NCI-H1092 (cell line): ENCODE measurements around the gene HSD17B8.

Source experiments
- DNase-seq: peaks from one replicate; lab custom pipeline; 2025; lab: John Stamatoyannopoulos, UW

Gene HSD17B8

DNA sequence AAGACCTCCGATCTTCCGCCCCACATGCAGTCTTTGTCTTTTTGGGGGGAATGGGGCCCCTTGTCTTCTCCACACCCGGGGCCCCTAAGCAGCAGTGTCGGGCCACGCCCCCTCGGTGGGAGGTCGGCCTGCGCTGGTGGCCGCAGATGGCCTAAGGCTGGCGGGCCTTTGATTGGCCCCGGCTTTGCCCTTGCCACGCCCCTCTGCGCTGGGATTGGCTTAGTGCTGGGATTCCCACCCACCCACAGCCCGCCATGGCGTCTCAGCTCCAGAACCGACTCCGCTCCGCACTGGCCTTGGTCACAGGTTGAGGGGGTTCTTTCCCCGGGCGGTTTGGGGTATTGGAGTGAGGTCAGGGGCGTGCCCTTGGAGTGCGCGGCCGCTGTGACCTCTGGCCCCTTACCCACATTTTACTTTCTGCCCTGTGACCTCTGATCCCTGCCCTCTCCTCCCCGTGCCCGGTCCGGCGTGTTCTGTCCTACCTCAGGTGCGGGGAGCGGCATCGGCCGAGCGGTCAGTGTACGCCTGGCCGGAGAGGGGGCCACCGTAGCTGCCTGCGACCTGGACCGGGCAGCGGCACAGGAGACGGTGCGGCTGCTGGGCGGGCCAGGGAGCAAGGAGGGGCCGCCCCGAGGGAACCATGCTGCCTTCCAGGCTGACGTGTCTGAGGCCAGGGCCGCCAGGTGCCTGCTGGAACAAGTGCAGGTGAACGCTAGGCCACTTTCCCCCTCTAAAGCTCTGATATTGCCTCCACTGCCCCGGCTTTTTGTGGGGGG, at the start of gene HSD17B8:
TSS of gene HSD17B8 (plus strand) at position 241 of the 776 bp plus-strand sequence. CDS start at position 255, 14 bp downstream.
- DNase-seq = peak; percentile 82

DNA sequence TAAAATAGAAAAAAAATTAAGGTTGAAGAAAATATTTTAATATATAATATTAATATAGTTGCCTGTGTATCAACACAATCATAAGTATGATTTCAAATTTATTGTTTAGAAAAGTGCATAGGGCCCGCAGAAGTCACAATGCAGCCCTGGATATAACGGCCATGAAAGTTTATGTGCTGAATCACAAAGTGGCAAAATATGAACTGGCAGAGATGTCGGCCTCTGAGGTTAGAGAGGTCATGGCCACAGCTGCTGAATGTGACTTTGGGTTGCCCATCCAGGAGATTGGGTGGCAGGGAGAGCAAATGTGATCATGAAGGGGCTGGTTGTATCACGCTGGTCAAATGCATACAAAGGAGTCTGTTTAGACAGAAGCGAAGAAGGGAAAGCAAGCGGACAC, 47.9 kb upstream of the HSD17B8 start:
- no peak for DNase-seq

- DNase-seq = no peak
These were observed 47.5 kb upstream of the HSD17B8 start for GRCh38 chr6:33156964-33157363.

DNA sequence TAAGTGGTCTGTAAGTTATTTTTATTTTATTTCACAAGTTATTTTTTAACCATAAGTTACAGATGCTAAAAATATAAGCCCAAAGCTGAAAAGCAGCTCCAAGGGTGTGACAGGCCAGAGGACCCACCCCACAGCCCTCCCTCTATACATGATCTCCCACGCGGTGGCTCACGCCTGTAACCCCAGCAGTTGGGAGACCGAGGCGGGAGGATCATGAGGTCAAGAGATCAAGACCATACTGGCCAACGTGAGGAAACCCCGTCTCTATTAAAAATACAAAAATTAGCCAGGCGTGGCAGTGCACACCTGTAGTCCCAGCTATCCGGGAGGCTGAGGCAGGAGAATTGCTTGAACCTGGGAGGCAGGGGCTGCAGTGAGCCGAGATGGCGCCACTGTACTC, 44.4 kb upstream of the HSD17B8 start:
- DNase-seq = no peak

DNA sequence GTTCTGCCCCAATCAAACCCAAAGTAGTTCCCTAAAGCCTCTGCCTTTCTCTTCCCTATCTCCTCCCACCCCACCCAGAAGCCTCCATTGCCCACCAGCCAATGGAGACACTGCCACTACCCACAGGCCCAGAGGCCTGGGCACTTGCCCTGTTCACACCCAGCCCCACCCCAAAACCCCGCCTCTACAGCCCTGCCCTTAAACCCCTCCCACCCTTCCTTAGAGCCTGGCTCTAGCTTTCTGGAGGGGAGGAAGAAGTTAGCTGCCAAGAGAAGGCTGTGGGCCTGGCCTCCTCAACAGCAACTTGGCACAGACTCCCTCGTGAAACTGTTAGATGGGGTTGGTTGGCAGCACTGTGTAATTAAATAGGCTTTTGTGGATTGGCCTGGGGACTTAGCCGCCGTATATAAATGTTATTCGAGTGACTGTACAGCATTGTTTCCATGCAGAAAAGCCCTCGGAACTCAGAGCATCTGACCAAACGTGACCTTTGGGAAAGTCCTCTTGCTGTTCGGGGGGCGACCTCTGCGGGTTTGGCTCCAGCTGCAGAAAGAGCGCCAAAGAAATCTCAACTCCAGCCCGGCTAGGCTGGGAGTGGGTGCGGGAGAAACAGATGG, 43.6 kb upstream of the HSD17B8 start:
- DNase-seq = no peak

DNA sequence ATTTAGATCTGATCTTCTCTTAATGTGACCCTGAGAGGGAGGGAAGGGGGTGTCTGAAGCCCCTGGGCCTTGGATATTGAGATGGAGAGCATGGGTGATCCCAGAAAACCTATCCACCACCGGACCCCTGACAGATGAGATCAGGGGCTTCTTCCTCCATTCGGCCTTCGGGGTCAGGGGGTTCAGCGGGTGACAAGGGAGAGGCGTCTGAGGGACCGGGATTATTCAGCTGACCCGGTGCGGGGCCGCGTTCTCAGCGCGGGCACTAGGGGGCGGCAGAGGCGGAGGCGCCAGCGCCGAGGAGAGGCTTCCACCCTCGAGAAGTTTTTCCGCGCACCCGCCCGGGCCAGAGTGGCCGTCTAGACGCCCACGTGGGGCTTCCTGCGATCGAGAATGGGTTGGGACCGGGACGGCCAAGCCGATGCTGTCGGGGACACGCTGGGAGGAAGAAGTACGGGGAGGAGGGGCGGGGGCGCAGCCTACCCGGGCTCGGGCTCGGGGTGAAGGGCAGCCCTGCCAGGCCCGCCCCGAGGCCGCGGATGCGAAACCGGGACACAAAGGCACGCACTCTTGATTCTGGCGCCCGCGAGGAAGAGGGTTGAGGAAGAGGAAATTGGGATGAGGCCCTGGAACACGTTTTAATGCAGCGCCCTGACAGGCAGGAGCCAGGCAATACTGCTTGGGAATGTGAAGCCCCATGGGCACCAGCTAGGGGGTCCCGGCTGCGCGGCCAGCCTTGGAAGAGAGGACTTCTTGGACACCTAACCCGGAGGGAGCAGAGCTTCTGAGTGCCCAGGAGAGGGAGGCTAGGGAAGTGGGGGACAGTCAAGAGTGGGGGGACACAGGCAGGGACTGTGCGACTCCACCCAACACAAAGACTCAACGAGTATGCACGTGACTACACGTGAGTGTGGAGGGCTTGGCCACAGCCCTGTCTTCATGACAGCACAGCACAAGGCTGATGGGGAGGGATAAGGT, 42.8 kb upstream of the HSD17B8 start:
- no peak for DNase-seq

DNA sequence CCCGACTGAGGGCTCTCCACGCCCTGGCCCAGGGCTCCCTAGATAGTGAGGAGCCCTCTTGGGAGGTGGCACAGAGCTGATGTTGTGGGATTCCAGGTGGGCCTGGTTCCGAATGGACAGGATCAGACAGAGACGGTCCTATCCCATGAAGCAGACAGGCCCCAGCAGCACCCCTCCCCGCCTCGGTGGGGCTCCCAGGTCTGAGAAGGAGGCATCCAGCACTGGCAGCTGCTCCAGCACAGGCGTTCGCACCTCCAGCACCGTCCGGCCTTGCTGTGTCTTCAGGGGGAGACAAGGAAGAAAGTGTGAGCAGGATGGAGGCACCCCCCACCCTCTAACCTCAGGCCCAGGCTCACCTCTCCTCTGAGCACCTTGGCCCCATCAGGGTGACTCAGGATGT, 40.9 kb upstream of the HSD17B8 start:
- no peak for DNase-seq

DNA sequence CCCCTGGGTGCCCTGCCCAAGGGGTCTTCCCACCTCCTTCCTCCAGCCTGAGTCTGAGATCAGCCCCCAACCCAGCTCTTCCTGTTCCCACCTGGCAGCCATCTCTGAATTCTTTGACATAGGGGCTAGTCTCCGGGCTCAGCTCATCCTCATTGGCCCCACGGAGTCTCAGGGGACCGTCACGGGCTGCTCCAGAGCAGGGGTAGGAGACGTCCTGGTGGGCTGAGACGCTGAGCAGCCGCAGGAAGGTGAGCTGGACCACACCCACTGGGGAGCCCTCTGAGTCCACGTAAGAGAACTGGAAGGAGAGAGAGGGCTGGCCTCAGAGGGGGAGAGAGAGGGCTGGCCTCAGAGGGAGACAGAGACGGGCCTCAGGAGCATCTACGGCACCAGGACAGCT, 40.3 kb upstream of the HSD17B8 start:
- no peak for DNase-seq

GRCh38 chr6:33164665-33165373, 39.6 kb upstream of the HSD17B8 start:
- no peak for DNase-seq

GRCh38 chr6:33165581-33166258, 38.7 kb upstream of the HSD17B8 start:
- no peak for DNase-seq

DNA sequence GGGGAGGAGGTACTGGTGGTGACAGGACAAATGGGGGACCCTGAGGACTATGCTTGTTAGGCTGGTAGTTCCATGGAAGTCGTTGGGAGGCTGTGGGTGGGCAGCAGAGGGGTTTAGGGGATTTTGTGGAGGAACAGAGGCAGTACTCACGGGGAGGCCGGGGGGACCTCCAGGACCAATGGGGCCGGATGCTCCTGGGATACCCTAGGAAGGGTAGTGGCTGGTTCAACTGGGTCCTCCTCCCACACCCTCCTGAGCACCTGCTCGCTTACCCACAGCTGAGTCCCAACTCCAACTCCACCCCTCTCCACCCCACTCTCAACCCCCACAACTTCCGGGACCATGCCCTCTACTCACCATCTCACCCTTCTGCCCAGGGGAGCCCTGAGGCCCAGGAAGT, 38.1 kb upstream of the HSD17B8 start:
- DNase-seq = no peak

- no peak for DNase-seq
These were observed 37.6 kb upstream of the HSD17B8 start for GRCh38 chr6:33166811-33167210.

- DNase-seq = no peak
These were observed 36.8 kb upstream of the HSD17B8 start for GRCh38 chr6:33167374-33168283.

DNA sequence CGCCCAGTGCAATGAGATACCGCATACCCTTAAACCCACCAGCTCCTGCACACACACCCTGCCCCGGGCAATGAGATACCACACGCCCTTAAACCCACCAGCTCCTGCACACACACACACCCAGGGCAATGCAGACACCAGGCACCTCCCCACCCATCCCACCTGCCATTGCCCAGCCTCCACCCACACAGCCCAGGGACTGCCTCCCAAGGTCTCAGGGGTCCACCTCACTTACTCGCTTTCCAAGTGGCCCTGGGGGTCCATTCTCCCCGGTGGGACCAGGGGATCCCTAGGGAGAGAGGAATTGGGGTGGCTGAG, 36.2 kb upstream of the HSD17B8 start:
- DNase-seq = no peak

DNA sequence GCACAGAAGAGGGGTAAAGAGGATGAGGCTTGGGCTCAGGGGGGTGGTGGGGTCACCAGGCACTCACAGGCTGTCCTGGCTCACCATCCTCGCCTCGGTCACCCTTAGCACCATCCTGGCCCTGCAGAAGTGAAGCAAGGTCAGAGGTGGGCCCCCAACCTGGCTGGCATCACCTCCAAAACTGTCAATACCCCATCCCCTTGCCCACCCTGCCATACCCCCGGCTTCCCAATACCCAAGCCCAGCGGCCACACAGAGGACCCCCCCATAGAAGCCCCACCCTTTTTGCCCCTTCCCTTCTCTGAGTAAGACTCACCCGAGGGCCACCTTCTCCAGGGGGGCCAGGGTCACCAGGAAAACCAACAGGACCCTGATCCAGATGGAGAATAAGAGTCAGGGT, 35.8 kb upstream of the HSD17B8 start:
- DNase-seq = no peak

DNA sequence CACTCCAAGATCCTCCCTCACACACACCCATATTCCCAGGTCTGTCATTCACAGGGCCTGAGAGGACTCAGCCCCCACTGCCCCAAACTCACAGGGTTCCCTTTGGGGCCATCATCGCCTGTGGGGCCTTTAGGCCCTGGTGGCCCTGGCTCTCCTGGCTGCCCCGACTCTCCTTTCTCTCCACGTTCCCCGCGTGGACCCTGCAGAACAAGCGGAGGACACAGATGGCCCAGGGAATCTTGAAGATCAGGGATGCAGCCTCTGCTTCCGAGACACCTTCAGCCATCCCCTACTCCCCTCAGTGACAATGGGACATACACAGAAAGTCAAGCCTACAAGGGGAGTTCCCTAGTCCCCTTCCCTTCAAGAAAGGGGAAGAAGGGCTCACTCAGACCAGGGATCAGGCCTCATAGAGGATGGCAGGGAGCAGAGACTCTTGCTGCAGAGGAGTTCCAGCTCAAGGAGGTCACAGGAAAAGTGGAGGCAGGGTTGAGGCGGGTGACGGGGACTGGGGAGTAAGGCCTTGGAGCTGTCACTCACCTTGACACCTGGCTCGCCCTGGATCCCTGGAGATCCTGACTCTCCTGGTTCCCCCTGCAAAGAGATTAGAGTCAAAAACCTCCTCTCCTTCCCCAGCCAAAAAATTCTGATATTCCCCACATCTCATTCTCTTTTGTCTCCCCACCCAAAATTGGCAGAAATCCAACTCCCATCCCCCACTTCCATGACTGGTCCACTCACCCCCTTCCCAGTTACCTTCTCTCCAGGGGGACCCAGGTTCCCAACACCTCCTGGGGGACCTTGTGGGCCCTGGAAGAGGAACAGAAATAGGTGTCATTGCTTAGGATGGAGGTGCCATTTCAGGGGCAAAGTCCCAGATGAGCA, 34.9 kb upstream of the HSD17B8 start:
- DNase-seq = no peak

- DNase-seq = no peak
These were observed 34.1 kb upstream of the HSD17B8 start for GRCh38 chr6:33170176-33171015.
